Sigmoid colon (tissue), 4 donors: ENCODE data around the gene CHCHD2.

Experiments used
- POLR2A ChIP-seq, 2 donors: fragments of 450-650 bp; IDR thresholded peaks; one replicate each; pipeline ENCODE4 v1.6.1; 2016; ENCODE audit warnings: antibody characterized with exemption in 2 of 2, mild to moderate bottlenecking in 2 of 2, moderate library complexity in 2 of 2
- POLR2AphosphoS5 ChIP-seq, 4 donors: sonication (generic); formaldehyde crosslinking; IDR thresholded peaks; one replicate each; pipeline ENCODE4 v1.6.1; 2017; ENCODE audit warnings: antibody characterized with exemption in 4 of 4
- TF ChIP-seq, protein P1 (sequence below), 4 experiments: fragments of 450-650 bp in 3 of 4; fragments of 200-600 bp in 1 of 4; IDR thresholded peaks; one replicate each; pipeline ENCODE4 v1.5.1; 2016 to 2019; ENCODE audit warnings: antibody characterized with exemption in 4 of 4, mild to moderate bottlenecking in 3 of 4, moderate library complexity in 2 of 4

GRCh38 chr7:56105508-56105907 lies 768 bp downstream of the CHCHD2 start:
- TF ChIP-seq POLR2AphosphoS5 (IDR thresholded peaks at IDR 0.05) (no peak), POLR2A (IDR thresholded peaks at IDR 0.05) (no peak)
- TF ChIP-seq, protein P1, sequence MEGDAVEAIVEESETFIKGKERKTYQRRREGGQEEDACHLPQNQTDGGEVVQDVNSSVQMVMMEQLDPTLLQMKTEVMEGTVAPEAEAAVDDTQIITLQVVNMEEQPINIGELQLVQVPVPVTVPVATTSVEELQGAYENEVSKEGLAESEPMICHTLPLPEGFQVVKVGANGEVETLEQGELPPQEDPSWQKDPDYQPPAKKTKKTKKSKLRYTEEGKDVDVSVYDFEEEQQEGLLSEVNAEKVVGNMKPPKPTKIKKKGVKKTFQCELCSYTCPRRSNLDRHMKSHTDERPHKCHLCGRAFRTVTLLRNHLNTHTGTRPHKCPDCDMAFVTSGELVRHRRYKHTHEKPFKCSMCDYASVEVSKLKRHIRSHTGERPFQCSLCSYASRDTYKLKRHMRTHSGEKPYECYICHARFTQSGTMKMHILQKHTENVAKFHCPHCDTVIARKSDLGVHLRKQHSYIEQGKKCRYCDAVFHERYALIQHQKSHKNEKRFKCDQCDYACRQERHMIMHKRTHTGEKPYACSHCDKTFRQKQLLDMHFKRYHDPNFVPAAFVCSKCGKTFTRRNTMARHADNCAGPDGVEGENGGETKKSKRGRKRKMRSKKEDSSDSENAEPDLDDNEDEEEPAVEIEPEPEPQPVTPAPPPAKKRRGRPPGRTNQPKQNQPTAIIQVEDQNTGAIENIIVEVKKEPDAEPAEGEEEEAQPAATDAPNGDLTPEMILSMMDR (IDR thresholded peaks at IDR 0.05), result no peak
